Nephron progenitor cell (in vitro differentiated cells): ENCODE data around the gene MAGI2.

Experiments used
- DNase-seq: peaks from one replicate; pipeline ENCODE4 v3.0.0; 2021
- H3K27ac Mint-ChIP-seq: 2 replicates; pipeline ENCODE4 v1.8.0; 2021; ENCODE audit warnings: mild to moderate bottlenecking, moderate library complexity, mixed read lengths
- H3K27me3 Mint-ChIP-seq: 2 replicates; pipeline ENCODE4 v1.8.0; 2021; ENCODE audit warnings: mild to moderate bottlenecking, low read depth, mixed read lengths; ENCODE audit not compliant: poor library complexity
- H3K36me3 Mint-ChIP-seq: 2 replicates; pipeline ENCODE4 v1.8.0; 2021; ENCODE audit warnings: low read depth, mixed read lengths
- H3K4me1 Mint-ChIP-seq: 2 replicates; pipeline ENCODE4 v1.8.0; 2021; ENCODE audit warnings: mixed read lengths
- H3K4me3 Mint-ChIP-seq: 2 replicates; pipeline ENCODE4 v1.8.0; 2021; ENCODE audit warnings: mild to moderate bottlenecking, moderate library complexity, mixed read lengths
- H3K9me3 Mint-ChIP-seq: 2 replicates; pipeline ENCODE4 v1.8.0; 2021; ENCODE audit warnings: mild to moderate bottlenecking, moderate library complexity, mixed read lengths
- CTCF ChIP-seq: fragments of 200-600 bp; sonication (generic); IDR thresholded peaks from 2 replicates; pipeline ENCODE4 v1.5.0; 2021; ENCODE audit warnings: antibody characterized with exemption

MAGI2 gene

GRCh38 chr7:78642751-78643150, 810.7 kb downstream of the MAGI2 start:
- H3K4me3 Mint-ChIP-seq = no peak overlapping the region
- DNase-seq = no peak
- no peak for TF ChIP-seq CTCF
- H3K27ac Mint-ChIP-seq = no peak overlapping the region
- no peaks in the 10 kb centered on the region for H3K4me1 Mint-ChIP-seq
- H3K27me3 Mint-ChIP-seq = no peaks in the 10 kb centered on the region
- no peaks in the 10 kb centered on the region for H3K36me3 Mint-ChIP-seq
- H3K9me3 Mint-ChIP-seq = no peaks in the 10 kb centered on the region

- no peaks in the 10 kb centered on the region for H3K9me3 Mint-ChIP-seq
- DNase-seq = no peak
- H3K36me3 Mint-ChIP-seq = no peaks in the 10 kb centered on the region
- no peaks in the 10 kb centered on the region for H3K4me1 Mint-ChIP-seq
- H3K4me3 Mint-ChIP-seq = no peak overlapping the region
- no peaks in the 10 kb centered on the region for H3K27me3 Mint-ChIP-seq
- no peak overlapping the region for H3K27ac Mint-ChIP-seq
- TF ChIP-seq CTCF = no peak
Measured at GRCh38 chr7:78638364-78638763, 815.1 kb downstream of the MAGI2 start.

- H3K9me3 Mint-ChIP-seq = no peaks in the 10 kb centered on the region
- H3K27ac Mint-ChIP-seq = no peak overlapping the region
- no peaks in the 10 kb centered on the region for H3K4me1 Mint-ChIP-seq
Measured at GRCh38 chr7:78636727-78637126, 816.7 kb downstream of the MAGI2 start.

GRCh38 chr7:78635026-78635793, 818.3 kb downstream of the MAGI2 start:
- no peak for DNase-seq

More at GRCh38 chr7:78636727-78637126, 816.7 kb downstream of the MAGI2 start:
- Mint-ChIP-seq H3K36me3 (no peaks in the 10 kb centered on the region), H3K27me3 (no peaks in the 10 kb centered on the region), H3K4me3 (no peak overlapping the region)
- DNase-seq = no peak
- no peak for TF ChIP-seq CTCF

GRCh38 chr7:78634093-78634492, 819.4 kb downstream of the MAGI2 start:
- no peaks in the 10 kb centered on the region for H3K4me1 Mint-ChIP-seq
- H3K27me3 Mint-ChIP-seq = no peaks in the 10 kb centered on the region
- H3K27ac Mint-ChIP-seq = no peak overlapping the region
- no peaks in the 10 kb centered on the region for H3K36me3 Mint-ChIP-seq
- TF ChIP-seq CTCF = no peak
- H3K4me3 Mint-ChIP-seq = no peak overlapping the region
- no peak for DNase-seq
- no peaks in the 10 kb centered on the region for H3K9me3 Mint-ChIP-seq

More at GRCh38 chr7:78635026-78635793, 818.3 kb downstream of the MAGI2 start:
- Mint-ChIP-seq H3K36me3 (no peaks in the 10 kb centered on the region), H3K4me3 (no peak overlapping the region), H3K9me3 (no peaks in the 10 kb centered on the region), H3K27ac (no peak overlapping the region), H3K4me1 (no peaks in the 10 kb centered on the region), H3K27me3 (no peaks in the 10 kb centered on the region)
- TF ChIP-seq CTCF = no peak

GRCh38 chr7:78620920-78621319, 832.5 kb downstream of the MAGI2 start:
- no peaks in the 10 kb centered on the region for H3K4me1 Mint-ChIP-seq
- no peaks in the 10 kb centered on the region for H3K27me3 Mint-ChIP-seq
- H3K36me3 Mint-ChIP-seq = no peaks in the 10 kb centered on the region
- TF ChIP-seq CTCF = no peak
- DNase-seq = peak; percentile 35
- H3K9me3 Mint-ChIP-seq = no peaks in the 10 kb centered on the region
- H3K27ac Mint-ChIP-seq = no peak overlapping the region
- no peak overlapping the region for H3K4me3 Mint-ChIP-seq
